ENCODE data around the gene PSMB7. TPM values are rescaled to one million over a fixed set of nuclear protein-coding genes. Genes with fewer than 3 reads are reported as not detected.

The PSMB7 gene
- total and polyA plus RNA-seq, 2 donors (not counting 1 experiment from before 2014, with no cell fraction given): 69.5 to 73.1 TPM

DNA sequence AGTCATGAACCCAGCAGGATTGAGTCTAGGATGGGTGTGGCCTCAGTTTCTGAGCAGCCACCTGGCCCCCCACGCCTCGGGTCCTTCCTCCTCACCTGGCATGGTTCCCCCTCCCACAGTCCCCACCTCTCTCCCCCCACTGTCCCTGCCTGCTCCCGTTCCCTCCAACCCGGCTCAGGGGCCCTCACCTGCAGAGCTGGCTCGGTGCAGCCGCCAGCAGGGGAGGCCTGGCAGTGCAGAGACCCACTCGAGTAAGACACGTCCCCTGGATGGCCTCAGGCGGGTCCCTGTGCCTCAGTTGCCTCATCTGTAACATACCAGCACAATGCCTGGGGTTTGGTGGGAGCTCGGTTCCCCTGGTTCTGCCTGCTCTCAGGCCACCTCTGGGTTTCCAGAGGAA, 91.3 kb downstream of the PSMB7 start:
- Histone ChIP-seq H3K79me2 (ENCODE audit: control insufficient read depth, insufficient read depth, low read length) (peaks cover 23% of the 10 kb centered on the region), H3K9ac (ENCODE audit: low read length) (no peak overlapping the region), H3K4me3 (ENCODE audit: control extremely low read depth in 1 of 5, extremely low read depth in 1 of 5, insufficient read depth in 1 of 5, low read depth in 2 of 5, low read length in 4 of 5) (no peak overlapping the region), H3K27me3 (replicated peaks in 1 of 4; ENCODE audit: control extremely low read depth in 1 of 4, control insufficient read depth in 3 of 4, insufficient read depth in 4 of 4, low read length in 3 of 4) (no peaks in the 10 kb centered on the region), H3K9me3 (ENCODE audit: control extremely low read depth in 1 of 3, control insufficient read depth in 2 of 3, insufficient read depth in 1 of 3, low read length in 2 of 3) (no peaks in the 10 kb centered on the region), H3K4me1 (ENCODE audit: control insufficient read depth in 2 of 2, insufficient read depth in 2 of 2, low read length in 2 of 2) (peaks cover 0 to 27% of the 10 kb centered on the region in 2 donors), H4K20me1 (ENCODE audit: control insufficient read depth, insufficient read depth, low read length, poor library complexity, severe bottlenecking) (peaks cover 9% of the 10 kb centered on the region), H2AFZ (ENCODE audit: insufficient read depth, low read depth, low read length, poor library complexity, severe bottlenecking) (no peak overlapping the region), H3K36me3 (replicated peaks in 1 of 2; ENCODE audit: control extremely low read depth in 1 of 2, control insufficient read depth in 1 of 2, extremely low read depth in 1 of 2, insufficient read depth in 2 of 2, low read length in 1 of 2) (peaks cover 0 to 48% of the 10 kb centered on the region in 2 experiments), H3K27ac (ENCODE audit: low read length in 2 of 2) (peak overlapping the region in 1 of 2 donors; percentile 56), H3K4me2 (replicated peaks; ENCODE audit: low read depth, low read length, poor library complexity, severe bottlenecking) (no peak overlapping the region)
- POLR2A ChIA-PET: interaction anchor here (1.6 kb wide), 1 partner anchor 107 kb away, joined by 12 read pairs; no protein-coding TSS in a partner anchor
- Mint-ChIP-seq H3K4me1 (peaks cover 40% of the 10 kb centered on the region), H3K4me3 (no peak overlapping the region), H3K27me3 (no peaks in the 10 kb centered on the region), H3K27ac (peak overlapping the region; percentile 90), H3K9me3 (ENCODE audit: insufficient read depth) (no peaks in the 10 kb centered on the region)
- no peak for DNase-seq
- WGBS (ENCODE audit: insufficient coverage): 96% methylated on average over 10 of the region's 10 CpGs
- TF ChIP-seq, protein P1, sequence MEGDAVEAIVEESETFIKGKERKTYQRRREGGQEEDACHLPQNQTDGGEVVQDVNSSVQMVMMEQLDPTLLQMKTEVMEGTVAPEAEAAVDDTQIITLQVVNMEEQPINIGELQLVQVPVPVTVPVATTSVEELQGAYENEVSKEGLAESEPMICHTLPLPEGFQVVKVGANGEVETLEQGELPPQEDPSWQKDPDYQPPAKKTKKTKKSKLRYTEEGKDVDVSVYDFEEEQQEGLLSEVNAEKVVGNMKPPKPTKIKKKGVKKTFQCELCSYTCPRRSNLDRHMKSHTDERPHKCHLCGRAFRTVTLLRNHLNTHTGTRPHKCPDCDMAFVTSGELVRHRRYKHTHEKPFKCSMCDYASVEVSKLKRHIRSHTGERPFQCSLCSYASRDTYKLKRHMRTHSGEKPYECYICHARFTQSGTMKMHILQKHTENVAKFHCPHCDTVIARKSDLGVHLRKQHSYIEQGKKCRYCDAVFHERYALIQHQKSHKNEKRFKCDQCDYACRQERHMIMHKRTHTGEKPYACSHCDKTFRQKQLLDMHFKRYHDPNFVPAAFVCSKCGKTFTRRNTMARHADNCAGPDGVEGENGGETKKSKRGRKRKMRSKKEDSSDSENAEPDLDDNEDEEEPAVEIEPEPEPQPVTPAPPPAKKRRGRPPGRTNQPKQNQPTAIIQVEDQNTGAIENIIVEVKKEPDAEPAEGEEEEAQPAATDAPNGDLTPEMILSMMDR (IDR thresholded peaks at IDR 0.05): no peak
- no peak for TF ChIP-seq EZH2 (IDR thresholded peaks at IDR 0.05; ENCODE audit: borderline replicate concordance, insufficient read depth, low read depth, low read length, poor library complexity, severe bottlenecking)
- intact Hi-C loops (cut with micrococcal nuclease): loop anchor here (2.0 kb wide), 1 partner anchor 57 kb away; no protein-coding TSS in a partner anchor
- CTCF ChIA-PET: interaction anchor here (2.5 kb wide), 1 partner anchor 197 kb away, joined by 32 read pairs; no protein-coding TSS in a partner anchor
- ATAC-seq (ENCODE audit: low read depth): no peak

DNA sequence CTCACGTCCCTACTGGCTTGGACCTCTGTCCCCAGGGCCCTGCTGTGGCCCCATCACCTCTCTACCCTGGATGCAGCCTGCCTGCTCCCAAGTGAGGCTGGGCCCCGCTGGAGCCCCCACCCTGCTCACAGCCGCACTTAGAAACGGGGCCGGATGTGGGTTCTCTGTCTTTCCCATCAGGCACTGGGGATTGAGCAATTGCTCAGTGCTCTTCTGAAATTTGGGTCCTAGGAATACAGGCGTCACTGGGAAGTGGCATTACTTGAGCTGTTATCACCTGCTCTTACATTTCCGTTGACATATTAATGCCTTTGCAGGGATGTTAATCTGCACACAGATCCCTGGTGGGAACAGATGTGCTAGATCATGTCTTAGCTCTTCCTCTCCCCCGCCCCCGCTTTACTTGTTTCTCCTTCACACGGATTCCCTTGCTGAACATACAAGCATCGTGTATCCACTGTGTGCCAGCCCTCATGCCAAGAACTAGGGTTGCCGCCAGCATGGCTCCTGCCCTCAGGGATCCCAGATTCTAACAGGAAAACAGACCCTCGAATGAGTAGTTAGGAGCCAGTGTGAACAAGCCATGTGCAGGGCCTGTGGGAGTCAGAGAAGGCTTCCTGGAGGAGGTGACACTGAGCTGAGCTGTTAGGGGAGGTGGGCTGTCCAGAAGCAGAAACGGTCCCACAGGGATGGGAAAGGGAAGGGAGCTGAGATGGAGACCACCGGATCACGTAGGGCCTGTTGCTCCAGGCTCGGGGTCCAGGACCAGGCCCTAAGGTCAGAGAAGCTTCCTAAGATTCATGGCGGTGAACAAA, 92.4 kb downstream of the PSMB7 start:
- POLR2A ChIA-PET: no interaction called here

More for the DNA sequence above, 92.4 kb downstream of the PSMB7 start:
- H3K4me1 Mint-ChIP-seq: peaks cover 40% of the 10 kb centered on the region
- no peak overlapping the region for H3K4me2 ChIP-seq (replicated peaks; ENCODE audit: low read depth, low read length, poor library complexity, severe bottlenecking)
- TF ChIP-seq EZH2 (IDR thresholded peaks at IDR 0.05; ENCODE audit: borderline replicate concordance, insufficient read depth, low read depth, low read length, poor library complexity, severe bottlenecking): no peak
- TF ChIP-seq, protein P1 (IDR thresholded peaks at IDR 0.05): no peak
- H2AFZ ChIP-seq (ENCODE audit: insufficient read depth, low read depth, low read length, poor library complexity, severe bottlenecking): no peak overlapping the region
- H3K9me3 ChIP-seq (ENCODE audit: control extremely low read depth in 1 of 3, control insufficient read depth in 2 of 3, insufficient read depth in 1 of 3, low read length in 2 of 3): no peaks in the 10 kb centered on the region
- H3K27ac Mint-ChIP-seq: peak overlapping the region; percentile 70
- H3K4me3 Mint-ChIP-seq: no peak overlapping the region
- no peaks in the 10 kb centered on the region for H3K27me3 Mint-ChIP-seq
- peaks cover 0 to 40% of the 10 kb centered on the region in 2 experiments for H3K36me3 ChIP-seq (replicated peaks in 1 of 2; ENCODE audit: control extremely low read depth in 1 of 2, control insufficient read depth in 1 of 2, extremely low read depth in 1 of 2, insufficient read depth in 2 of 2, low read length in 1 of 2)
- intact Hi-C loops (cut with micrococcal nuclease): no loop called here
- ATAC-seq (ENCODE audit: low read depth): no peak
- no peak overlapping the region for H3K27ac ChIP-seq (ENCODE audit: low read length in 2 of 2)
- 94% methylated on average over 17 of the region's 18 CpGs for WGBS (ENCODE audit: insufficient coverage)
- DNase-seq: no peak
- H3K4me1 ChIP-seq (ENCODE audit: control insufficient read depth in 2 of 2, insufficient read depth in 2 of 2, low read length in 2 of 2): peaks cover 0 to 27% of the 10 kb centered on the region in 2 donors
- H3K9ac ChIP-seq (ENCODE audit: low read length): no peak overlapping the region
- H4K20me1 ChIP-seq (ENCODE audit: control insufficient read depth, insufficient read depth, low read length, poor library complexity, severe bottlenecking): peaks cover 9% of the 10 kb centered on the region
- no peaks in the 10 kb centered on the region for H3K9me3 Mint-ChIP-seq (ENCODE audit: insufficient read depth)
- peaks cover 23% of the 10 kb centered on the region for H3K79me2 ChIP-seq (ENCODE audit: control insufficient read depth, insufficient read depth, low read length)
- H3K27me3 ChIP-seq (replicated peaks in 1 of 4; ENCODE audit: control extremely low read depth in 1 of 4, control insufficient read depth in 3 of 4, insufficient read depth in 4 of 4, low read length in 3 of 4): no peaks in the 10 kb centered on the region
- CTCF ChIA-PET: interaction anchor here (1.0 to 5.8 kb wide), 4 partner anchors 32 to 196 kb away, joined by 3 to 59 read pairs (median 3); no protein-coding TSS in a partner anchor
- H3K4me3 ChIP-seq (ENCODE audit: control extremely low read depth in 1 of 5, extremely low read depth in 1 of 5, insufficient read depth in 1 of 5, low read depth in 2 of 5, low read length in 4 of 5): no peak overlapping the region

Data from B cell (primary cell).